HG03103 (cell line): ENCODE results near the gene IPCEF1.
A peak's percentile ranks its signal among the peaks of the same experiment; 100 is the strongest.
"Not testable (repeated sequence)": the region's sequence is repeated elsewhere in the genome, so short reads cannot be mapped to it uniquely, and the experiment has no call there.

ENCODE experiments used
- ATAC-seq: cut with Tn5 transposase; IDR thresholded peaks from one replicate; pipeline ENCODE4 v1.9.1; 2021; ENCODE audit warnings: low read depth; ENCODE audit not compliant: unreplicated experiment

The IPCEF1 gene

DNA sequence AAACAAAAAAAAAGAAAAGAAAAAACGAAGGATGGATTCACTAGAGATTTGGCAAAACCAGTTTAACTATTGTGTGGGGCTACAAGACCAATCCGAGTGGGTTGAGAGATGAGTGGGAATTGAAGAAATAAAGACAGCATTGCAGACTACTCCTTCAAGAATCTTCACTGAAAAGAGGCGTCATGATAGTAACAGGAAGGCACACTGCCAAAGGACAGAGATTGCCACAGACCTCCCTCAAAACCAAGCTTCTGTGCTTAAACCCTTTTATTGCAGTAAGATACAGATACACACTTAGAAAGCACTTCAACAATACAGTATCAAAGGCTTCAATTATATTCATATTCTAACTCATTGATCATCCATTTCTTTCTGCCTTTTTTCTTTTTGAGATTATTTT, 103.9 kb downstream of the IPCEF1 start:
- no peak for ATAC-seq

DNA sequence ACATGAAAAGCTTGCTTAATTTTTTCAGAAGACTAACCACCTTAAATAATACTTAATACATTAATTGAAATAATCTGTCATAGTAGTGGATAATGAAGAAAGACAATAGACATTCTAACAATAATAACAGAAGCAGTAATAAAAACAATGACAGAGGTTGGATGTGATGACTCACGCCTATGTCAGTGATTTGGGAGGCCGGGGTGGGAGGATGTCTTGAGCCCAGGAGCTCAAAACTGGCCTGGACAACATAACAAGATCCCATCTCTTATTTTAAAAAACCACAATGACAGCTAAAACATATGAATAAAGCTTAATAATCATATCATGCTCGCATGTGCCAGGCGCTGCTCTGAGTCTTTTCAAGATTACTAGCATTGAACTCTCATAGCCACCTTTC, 105.5 kb downstream of the IPCEF1 start:
- no peak for ATAC-seq

DNA sequence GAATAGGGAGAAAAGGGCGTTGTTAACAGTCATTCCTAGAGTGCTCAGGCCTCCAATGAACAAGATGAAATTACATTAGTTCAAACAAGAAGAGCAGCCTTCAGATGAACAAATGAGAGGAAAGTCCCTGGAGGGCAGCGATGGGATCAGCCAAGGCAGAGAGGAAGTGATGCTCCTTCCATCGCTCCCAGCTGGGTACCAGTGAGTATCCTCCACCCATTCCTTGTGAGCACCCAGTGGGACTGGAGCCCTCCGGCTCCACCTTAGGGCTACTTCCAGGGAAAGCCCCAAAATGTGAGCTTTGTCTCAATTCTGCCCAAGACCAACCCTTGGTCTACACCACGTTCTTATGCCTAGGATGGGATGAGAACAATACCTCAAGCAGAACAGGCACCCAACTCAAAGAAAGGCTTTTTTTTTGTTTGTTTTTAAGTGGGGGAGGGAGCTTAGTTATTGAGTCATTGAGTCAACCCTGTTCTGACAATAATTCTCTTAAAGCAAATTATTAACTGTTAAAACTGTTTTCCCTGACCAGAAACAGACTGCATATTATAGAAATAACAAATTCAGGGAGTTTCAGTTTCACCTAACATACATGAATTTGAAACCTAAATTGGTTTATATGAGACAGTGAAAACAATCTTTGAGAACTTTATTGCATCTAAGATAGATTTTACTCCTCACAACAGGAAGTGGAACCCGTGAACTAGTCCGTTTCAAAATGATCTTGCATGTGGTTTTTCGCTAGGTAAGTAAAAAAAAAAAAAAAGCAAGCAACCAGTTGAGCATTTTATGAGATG, 106.9 kb downstream of the IPCEF1 start:
- ATAC-seq, result peak; percentile 76

DNA sequence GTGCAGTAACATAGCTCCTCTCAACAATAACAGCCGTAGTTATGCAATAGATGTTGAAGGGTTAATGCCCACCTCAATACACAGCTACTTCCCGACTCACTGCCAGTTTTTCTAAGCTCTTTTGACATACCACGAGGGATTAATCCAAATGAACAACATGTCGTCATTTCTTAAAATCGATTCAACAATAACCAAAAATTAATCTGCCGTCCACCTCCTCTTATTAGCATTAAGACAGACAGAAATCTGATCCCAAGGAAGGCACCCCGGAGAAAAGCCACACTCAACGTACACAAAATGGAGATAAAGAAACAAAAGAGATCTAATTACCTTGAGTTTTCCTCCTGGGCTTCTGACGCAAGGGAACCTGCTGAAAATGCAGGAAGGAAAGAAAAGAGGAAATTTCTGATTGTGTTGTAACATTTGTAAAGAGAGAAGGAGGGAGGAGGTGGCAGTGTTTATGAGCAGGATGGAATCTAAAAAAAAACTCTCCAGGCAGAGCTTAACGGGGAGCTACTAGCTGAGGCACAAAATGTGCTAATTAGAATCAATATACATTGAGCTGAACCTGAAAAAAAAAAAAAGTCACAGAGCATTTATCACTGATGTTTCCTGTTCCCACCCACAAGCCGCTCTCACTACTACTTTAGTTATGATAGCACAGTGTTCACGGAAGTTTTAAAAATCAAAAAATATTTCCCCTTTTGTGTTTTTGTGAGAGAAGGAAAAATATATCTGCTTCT, 109.3 kb downstream of the IPCEF1 start:
- peak; percentile 26 for ATAC-seq

DNA sequence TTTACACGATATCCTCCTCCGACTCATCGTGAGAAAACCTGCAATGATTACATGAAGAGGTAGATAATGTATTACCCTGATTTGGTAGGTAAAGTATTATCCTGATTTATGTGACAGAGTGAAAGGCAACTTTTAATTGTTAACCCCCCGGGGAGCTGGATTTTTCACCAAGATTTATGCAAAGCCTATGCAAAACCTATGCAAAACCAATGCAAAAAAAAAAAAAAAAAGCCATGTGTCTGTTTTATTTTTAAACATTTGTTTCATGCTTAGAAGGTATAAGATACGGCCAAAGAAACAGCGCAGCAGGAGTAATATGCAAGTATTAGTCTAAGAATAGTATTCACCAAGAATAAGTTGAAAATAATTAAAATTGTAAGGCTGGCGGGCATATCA, 109.9 kb downstream of the IPCEF1 start:
- ATAC-seq, result no peak

DNA sequence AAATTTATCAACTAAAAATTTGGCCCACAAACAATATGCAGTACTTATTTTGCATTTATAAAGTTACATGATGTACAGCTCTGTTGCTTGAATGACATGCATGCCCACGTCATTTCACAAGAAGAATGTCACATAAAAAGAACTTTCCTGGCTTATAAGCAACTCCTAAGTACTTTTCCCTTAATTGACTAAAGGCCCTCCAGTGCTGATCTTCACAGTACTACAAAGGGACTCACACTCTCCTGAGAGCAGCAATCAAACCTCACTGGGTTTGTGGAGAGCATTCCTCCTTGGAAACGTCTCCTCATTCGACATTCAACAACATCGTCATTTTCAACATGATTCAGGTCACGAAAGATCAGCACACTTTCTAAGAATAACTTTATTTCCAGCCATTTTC, 111.1 kb downstream of the IPCEF1 start:
- no peak for ATAC-seq

DNA sequence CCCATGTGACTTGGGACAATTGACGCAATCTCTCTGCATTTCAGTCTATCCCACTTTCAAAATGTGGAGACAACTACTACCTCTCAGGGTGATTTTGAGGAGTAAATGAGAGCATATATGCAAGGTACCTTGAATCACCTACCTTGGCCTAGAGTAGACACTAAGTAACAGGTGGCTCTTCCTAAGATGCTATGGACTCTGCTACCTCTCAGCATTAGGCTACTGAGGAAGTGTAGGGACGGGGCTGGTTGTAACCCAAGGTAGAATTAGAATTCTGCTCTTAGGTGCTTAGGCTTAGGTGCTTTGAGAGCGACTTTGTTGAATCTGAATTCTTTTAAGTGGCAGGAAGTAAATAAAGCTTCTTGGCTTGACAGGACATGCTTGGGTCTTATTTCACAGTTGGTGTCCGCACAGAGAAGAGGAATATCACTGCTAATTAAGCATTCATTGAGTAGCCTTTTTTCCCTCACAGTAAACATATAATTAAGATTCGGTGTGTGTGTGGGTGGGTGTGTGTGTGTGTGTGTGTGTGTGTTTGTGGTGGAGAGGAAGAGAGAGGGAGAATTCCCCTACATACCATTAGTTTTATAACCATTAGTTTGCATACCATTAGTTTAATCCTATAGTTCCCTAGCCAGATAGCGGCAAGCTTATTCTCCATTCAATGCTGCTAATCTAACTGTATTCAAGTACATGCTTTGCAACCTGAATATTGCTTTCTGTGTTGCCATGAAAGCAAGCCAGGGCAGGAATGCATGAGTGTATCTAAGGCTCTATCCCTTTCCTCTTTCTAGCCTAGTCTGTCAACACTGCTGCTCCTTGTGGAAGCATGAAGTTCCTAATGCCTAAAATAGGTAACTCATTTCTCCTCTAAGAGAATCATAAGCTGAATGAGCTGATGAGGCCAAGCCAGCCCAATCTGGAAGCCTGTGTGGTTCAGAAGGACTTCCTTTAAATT, 112.5 kb downstream of the IPCEF1 start:
- ATAC-seq, result no peak

DNA sequence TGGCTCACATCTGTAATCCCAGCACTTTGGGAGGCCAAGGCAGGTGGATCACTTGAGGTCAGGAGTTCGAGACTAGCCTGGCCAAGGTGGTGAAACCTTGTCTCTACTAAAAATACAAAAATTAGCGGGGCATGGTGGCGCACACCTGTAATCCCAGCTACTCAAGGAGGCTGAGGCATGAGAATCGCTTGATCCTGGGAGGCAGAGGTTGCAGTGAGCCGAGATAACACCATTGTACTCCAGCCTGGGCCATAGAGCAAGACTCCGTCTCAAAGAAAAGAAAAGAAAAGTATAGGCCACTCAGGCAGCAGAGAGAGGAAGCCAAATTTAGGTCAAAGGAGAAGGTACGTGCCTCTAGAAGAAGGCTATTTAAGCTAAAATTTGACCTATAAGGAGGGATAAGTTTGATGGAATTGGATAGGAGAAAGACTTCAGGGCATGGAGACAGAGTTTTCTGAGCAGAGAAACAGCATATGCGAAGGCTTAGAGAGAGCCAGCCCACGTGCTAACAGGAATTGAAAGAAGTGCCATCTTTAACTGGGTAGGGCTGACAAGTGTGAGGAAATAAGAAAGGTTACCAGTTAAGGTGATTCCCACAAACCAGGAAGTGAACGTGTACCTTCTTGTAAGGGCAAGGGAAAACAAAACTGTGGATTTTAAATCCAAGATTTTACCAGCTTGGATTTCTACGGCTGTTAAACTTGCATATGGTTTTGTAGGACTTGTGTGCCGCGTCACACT, 113.8 kb downstream of the IPCEF1 start:
- ATAC-seq, result no peak

DNA sequence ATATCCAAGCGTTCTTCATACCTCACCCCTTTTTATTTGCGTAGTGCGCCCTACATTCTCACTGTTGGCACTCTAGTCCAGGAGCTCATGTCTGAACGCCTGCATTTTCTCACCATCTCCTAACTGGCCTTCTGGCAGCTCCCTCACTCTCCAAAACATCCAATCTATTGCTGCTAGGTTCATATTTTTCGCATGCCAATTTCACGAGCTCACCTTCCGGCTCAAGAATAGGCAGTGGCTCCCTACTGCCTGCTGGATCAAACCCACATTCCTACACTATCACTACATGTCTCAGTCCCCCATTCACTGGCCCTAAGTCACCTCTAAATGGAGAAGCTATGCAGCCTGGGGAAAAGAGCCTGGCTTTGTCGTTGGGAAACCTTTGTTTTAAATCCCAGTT, 115.0 kb downstream of the IPCEF1 start:
- ATAC-seq, result no peak

DNA sequence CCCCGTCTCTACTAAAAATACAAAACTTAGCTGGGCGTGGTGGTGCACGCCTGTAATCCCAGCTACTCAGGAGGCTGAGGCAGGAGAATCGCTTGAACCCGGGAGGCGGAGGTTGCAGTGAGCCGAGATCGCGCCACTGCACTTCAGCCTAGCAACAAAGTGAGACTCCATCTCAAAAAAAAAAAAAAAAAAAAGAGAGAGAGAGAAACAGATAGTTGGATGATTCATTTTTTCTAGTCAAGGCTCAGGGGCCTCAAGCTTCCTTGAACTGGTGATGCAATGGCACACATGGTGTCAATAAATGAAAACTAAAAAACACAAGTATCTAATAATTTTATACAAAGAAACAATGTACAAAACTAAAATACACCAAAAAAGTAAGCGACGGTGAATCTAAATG, 115.5 kb downstream of the IPCEF1 start:
- ATAC-seq, result not testable (repeated sequence)

DNA sequence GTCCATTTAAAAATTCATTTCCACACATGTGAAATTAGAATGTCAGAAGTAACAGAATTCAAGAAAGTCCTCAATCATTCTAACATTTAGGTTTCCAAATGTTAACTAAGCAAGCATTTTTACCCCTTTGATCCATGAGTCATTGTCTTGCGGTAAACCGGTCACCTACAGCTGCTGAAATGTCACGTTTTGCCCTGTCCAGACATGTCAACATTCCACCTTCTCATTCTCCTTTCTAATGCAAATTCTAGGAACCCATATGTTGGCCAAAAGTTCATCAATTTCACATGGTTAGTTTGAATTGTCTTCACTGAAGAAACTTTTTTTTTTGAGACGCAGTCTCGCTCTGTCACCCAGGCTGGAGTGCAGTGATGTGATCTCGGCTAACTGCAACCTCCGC, 117.2 kb downstream of the IPCEF1 start:
- ATAC-seq, result no peak

DNA sequence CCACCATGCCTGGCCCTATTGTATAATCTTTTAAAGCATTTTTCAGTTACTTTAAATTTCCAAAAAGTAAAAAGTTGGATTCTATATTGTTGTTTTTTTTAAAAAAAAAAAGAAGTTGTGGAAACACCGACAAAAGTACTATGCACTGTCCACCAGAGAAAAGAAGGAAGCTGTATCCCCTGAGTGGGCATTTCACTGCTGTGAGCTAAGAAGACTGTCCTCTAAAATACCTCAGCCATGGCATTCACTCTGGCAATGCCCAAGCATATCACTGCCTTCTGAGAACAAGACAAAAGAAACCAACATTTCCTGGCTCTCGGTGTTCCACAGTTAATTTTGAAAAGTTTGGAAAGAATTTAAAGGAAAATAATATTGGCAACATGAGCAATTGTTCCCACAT, 117.8 kb downstream of the IPCEF1 start:
- ATAC-seq, result no peak

DNA sequence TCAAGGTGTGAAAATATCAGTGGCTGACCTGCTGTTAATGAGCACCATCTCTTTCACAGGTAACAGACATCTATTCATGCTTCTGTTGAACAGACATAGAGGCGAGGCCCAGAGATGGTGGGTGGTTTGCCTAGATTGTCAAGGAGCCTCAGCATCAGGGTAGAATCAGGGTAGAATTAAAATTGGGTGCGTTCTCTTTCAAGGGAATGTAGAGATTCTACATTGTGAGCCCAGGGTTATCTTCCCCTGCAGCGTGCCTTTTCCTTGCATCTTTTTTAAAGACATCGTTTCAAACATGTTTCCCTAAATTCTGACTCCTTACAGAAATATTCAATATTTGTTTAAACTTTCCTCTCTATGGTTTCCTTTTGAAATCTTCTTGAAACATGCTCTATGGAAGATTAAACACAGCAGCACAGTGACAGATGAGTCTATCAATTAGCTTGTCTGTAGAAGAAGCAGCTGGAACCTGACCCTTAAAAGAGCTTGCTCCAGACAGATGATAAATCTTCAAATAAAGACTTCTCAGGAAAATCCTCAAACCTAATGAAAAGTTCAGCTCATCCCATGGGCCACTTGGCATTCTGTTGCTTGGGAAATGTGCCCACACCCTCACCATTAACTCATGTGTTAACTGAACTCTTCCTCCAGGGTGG, 119.8 kb downstream of the IPCEF1 start:
- ATAC-seq, result no peak

DNA sequence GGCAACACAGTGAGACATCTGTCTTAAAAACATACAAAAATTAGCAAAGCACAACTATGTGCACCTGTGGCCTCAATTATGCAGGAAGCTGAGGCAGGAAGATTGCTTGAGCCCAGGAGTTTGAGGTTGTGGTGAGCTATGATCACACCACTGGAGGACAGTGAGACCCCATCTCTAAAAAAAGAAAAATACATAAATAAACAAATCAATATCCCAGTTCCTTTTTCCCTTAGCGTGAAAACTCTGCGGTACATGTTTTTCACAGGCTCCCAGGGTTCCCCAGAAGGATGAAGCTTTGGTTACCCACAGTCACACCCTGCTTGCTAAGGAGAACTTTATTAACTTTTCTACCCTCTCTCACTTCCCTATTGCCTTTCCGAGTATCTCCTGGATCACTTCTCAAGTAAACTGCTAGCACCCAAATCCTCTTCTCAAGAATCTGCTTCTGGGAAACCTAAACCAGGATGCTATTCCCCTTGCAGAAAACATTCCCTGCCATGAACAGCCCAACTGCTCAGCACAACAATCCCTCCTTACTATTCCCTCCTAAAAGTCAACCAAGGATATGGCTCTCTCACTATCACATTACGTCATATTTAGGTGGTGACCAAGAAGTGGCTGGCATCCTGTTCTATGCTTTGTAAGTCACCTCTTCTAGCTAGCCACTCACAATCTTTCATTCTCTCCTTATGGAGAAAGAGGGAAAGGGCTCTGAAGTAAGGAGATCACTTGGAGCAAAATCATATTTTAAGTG, 122.4 kb downstream of the IPCEF1 start:
- ATAC-seq, result peak; percentile 42

DNA sequence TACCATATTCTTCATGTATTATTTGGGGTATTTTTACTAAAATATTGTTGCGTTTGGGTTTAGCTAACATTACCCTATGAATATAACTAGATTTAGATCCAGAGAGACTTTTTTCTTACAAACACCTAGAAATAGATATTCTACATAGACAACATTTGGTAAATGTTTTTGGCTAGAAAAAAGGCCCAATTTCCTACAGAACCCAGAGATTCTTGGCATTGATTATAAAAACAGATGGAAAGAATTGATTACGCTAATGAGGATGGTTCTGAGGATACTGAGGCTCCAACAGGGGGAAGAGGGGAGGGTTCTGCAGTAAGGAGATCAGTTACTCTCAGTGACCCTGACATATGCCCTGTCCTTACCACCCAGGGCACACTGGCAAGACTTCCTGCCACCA, 123.2 kb downstream of the IPCEF1 start:
- no peak for ATAC-seq

DNA sequence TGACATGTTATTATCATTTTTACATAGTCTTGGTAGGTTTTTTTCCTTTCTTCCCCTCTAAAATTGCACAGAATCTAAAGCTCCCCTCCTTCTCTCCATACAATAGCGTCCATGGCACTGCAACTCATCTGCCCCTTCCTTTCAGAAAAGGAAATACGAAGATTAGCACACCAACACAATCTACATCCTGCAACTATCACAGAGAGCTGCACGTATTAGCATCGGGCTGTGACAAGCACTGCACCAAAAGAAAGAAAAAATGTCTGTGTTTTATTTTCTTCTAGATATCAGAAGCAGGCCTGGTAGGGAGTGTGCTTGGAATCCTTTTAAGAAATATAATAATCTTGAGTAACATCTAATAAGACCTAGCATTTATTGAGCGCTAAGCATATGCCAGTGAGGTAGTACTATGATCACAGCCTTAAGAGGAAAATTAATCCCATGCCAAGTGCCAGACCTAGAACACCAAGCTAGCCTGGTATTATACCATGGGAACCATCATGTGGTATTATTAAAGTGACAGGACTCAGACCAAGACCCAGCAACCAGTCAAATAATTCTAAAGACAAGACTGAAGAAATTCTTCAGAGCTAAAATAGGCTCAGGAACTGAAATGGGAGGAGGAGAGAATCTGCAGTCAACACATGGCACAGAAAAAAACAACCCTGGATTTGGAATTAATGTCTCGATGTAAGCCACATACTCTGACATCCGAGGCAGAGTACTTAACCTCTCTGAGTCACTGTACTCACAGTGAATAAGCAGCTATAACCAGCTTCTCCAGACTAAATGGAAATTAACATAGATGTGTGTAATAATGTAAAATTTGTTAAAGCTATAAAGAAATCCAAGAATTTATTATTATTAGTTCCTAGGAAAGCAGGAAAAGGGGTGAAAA, 124.3 kb downstream of the IPCEF1 start:
- no peak for ATAC-seq

DNA sequence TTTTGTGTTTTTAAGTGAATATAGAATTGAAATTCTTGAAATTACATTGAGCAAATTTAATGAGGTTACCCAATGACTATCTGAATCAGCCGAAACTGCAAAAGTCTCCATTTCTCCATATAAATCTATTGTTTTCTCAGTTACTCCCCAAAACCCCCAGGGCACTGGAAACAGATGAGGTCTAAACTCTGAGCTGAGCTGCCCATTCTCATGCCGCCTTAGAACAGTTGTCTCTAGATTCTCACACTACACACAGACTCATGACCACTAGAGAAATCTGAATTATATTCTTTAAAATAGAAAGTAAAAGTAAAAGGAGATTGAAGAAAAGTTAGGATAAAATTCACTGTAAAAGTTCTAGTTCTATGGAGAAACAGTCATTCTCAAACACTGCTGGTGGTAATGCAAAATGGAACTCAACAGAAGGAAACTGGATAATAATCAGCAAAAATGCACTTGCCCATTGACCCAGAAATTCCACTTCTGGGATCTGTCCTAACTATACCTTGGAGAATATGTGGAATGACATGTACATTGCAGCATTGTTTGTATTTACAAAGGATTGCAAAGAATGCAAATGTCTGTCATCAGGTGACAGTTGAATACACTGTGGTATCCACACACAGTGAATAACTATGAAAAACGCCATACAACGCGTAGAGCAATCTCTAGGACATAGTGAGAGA, 125.5 kb downstream of the IPCEF1 start:
- no peak for ATAC-seq

DNA sequence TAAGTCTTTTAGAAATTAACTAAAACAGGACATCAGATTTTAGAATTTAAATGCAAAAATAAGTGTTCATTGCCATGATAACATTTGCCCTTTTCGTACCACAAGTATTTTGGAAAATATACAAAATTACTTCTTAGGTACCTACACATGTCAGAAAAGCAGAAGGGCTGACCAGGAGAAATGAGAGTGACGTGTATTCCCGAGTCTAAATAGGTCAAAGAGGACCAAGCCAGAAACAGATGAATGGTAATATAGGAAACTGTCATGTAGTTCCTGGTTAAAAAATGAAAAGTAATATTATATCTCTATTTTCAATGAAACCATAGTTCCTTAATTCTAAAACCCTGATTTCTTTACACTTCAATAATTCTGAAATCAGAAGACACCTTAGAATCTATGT, 126.2 kb downstream of the IPCEF1 start:
- no peak for ATAC-seq
